Measurements from ENCODE around the gene NAA40. TPM values are rescaled to one million over a fixed set of nuclear protein-coding genes. Genes with fewer than 3 reads are reported as not detected.

Gene NAA40
- total and polyA plus RNA-seq, 2 of the 4 experiments (the other 2 are of a cell fraction): 15.2 to 24.7 TPM

- no peak for TF ChIP-seq USF2 (IDR thresholded peaks at IDR 0.05; ENCODE audit: low read depth, low read length)
Observed at GRCh38 chr11:63913866-63914830, 24.7 kb upstream of the NAA40 start (continued).

GRCh38 chr11:63914896-63915691 is 23.7 kb upstream of the NAA40 start:
- H4K20me1 ChIP-seq (ENCODE audit: insufficient read depth, low read length): no peaks in the 10 kb centered on the region
- DNase-seq (no peak), ATAC-seq (ENCODE audit: low read depth) (no peak)
- BruUV-seq (replicated peaks): no TSS peak
- no peak overlapping the region for H2BK20ac ChIP-seq (ENCODE audit: low read depth, low read length)
- H2BK15ac ChIP-seq (ENCODE audit: low read depth, low read length): no peak overlapping the region
- H2AK9ac ChIP-seq (replicated peaks; ENCODE audit: low read depth, low read length, poor library complexity): no peak overlapping the region
- no peak overlapping the region for H2AK5ac ChIP-seq (ENCODE audit: low read depth, low read length)
- no peak overlapping the region for H4K91ac ChIP-seq (ENCODE audit: insufficient read depth, low read depth, low read length)
- H3K4me2 ChIP-seq (ENCODE audit: low read depth, low read length): no peak overlapping the region
- POLR2A ChIA-PET (ENCODE audit: unreplicated experiment): no interaction called here
- peaks cover 0 to 4% of the 10 kb centered on the region in 2 experiments; a peak in 2 of 4 replicates for H3K79me1 ChIP-seq (ENCODE audit: low read depth in 1 of 2, low read length in 2 of 2)
- intact Hi-C loops (cut with micrococcal nuclease) (no loop called here), dilution Hi-C loops (cut with HindIII; ENCODE audit: low sequenced_read_pairs, unreplicated experiment) (no loop called here), in situ Hi-C loops (cut with MboI; ENCODE audit: low sequenced_read_pairs) (no loop called here)
- no peak overlapping the region for H2BK120ac ChIP-seq (ENCODE audit: low read depth, low read length)
- H3K14ac ChIP-seq (replicated peaks; ENCODE audit: low read depth, low read length): no peak overlapping the region
- CTCF ChIA-PET: no interaction called here
- peaks cover 27% of the 10 kb centered on the region for H3K4me1 ChIP-seq (ENCODE audit: control insufficient read depth, insufficient read depth, low read length)
- H3K9ac ChIP-seq (ENCODE audit: low read depth, low read length): no peak overlapping the region
- H3K23ac ChIP-seq (ENCODE audit: low read depth, low read length): no peak overlapping the region
- H2BK5ac ChIP-seq (ENCODE audit: low read depth, low read length, poor library complexity, severe bottlenecking): no peak overlapping the region
- no peak overlapping the region for H3K27ac ChIP-seq (ENCODE audit: insufficient read depth, low read length)
- no peak overlapping the region for H3K4me3 ChIP-seq (ENCODE audit: insufficient read depth, low read depth, low read length)
- H2AFZ ChIP-seq (replicated peaks; ENCODE audit: low read length, poor library complexity): no peak overlapping the region
- TF ChIP-seq RAD21 (IDR thresholded peaks at IDR 0.05; ENCODE audit: low read length) (no peak), SMC3 (IDR thresholded peaks at IDR 0.05; ENCODE audit: low read depth, low read length) (no peak), USF2 (IDR thresholded peaks at IDR 0.05; ENCODE audit: low read depth, low read length) (no peak), POLR2A (IDR thresholded peaks at IDR 0.05; ENCODE audit: low read depth, low read length) (no peak), CEBPB (IDR thresholded peaks at IDR 0.05; ENCODE audit: low read depth, low read length) (no peak)
- H3K36me3 ChIP-seq (ENCODE audit: control insufficient read depth, insufficient read depth, low read length): peaks cover 2% of the 10 kb centered on the region; the same call in 1 of the 2 replicates
- no peak overlapping the region for H4K5ac ChIP-seq (ENCODE audit: low read depth, low read length)
- peaks cover 6% of the 10 kb centered on the region for H3K9me1 ChIP-seq (ENCODE audit: insufficient read depth, low read length)
- H3K27me3 ChIP-seq (ENCODE audit: control insufficient read depth, insufficient read depth, low read length): no peaks in the 10 kb centered on the region
- no peaks in the 10 kb centered on the region for H3K9me3 ChIP-seq (ENCODE audit: control insufficient read depth, insufficient read depth, low read length)
- no peak overlapping the region for H3K4ac ChIP-seq (ENCODE audit: low read depth, low read length)
- no peak overlapping the region for H3K18ac ChIP-seq (ENCODE audit: low read depth, low read length)
- no peak overlapping the region for H4K8ac ChIP-seq (ENCODE audit: low read depth in 2 of 2, low read length in 2 of 2)
- H3K56ac ChIP-seq (ENCODE audit: extremely low read depth, insufficient read depth, low read length): no peak overlapping the region
- 81% methylated on average over 5 of the region's 20 CpGs; no CpG with 5 or more reads in 1 of the 2 experiments for WGBS, 2 experiments (ENCODE audit: extremely low coverage in 2 of 2, insufficient read length in 1 of 2)
